ENCODE measurements around the gene SLC22A23.

- TF ChIP-seq EZH2 (IDR thresholded peaks at IDR 0.05; ENCODE audit: low read depth, unreplicated experiment) (no peak), CTCF (conservative IDR thresholded peaks at IDR 0.05; ENCODE audit: low read depth in 2 of 2) (no peak), REST (IDR thresholded peaks at IDR 0.05; ENCODE audit: unreplicated experiment) (no peak), EZH2phosphoT487 (IDR thresholded peaks at IDR 0.05; ENCODE audit: unreplicated experiment) (no peak), POLR2AphosphoS5 (IDR thresholded peaks at IDR 0.05; ENCODE audit: low read depth) (no peak), NANOG (IDR thresholded peaks at IDR 0.05; ENCODE audit: borderline replicate concordance) (no peak), JUNB (IDR thresholded peaks at IDR 0.05; ENCODE audit: unreplicated experiment) (no peak), ZNF331 (CRISPR knock-in tag; IDR thresholded peaks at IDR 0.05; ENCODE audit: low read depth) (no peak), CREB1 (CRISPR knock-in tag; IDR thresholded peaks at IDR 0.05; ENCODE audit: low read depth) (no peak), ETS1 (IDR thresholded peaks at IDR 0.05) (no peak), STAT1 (IDR thresholded peaks at IDR 0.05; ENCODE audit: unreplicated experiment) (no peak)
Measured at GRCh38 chr6:3260296-3260695, 196.6 kb downstream of the SLC22A23 start.
